CD4-positive, alpha-beta T cell treated with Interleukin-21 for 1 hour (primary cell): ENCODE results near the gene RHOA.

Experiments used
- DNase-seq: peaks from one replicate; pipeline ENCODE4 v3.0.0-alpha.2; 2020

Gene RHOA

DNA sequence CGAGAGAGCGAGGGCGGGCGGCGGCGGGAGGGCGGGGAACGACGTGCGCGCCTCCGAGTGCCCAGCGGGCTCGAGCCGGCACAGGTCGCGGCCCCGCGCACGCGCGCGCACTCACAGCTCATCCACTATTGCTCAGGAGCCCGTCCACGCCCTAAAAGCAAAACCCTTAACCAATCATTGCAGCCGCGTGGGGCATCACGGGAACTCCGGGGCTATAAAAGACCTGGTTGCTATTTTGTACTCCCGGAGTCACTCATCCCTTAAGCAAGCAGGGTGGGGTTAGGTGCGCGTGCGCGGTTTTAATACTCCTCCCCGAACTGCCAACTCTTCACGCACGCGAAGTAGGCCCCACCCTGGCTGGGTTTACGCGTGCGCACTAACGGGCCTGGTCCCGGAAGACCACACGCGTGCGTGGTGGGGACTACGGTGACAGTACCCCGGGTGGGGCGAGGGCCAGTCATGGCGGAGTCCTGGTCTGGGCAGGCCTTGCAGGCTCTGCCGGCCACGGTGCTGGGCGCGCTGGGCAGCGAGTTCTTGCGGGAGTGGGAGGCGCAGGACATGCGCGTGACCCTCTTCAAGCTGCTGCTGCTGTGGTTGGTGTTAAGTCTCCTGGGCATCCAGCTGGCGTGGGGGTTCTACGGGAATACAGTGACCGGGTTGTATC lies at the start of gene RHOA, which contains the start of gene TCTA:
Gene RHOA (minus strand): TSS at position 9 of the 664 bp plus-strand sequence. CDS start 36,387 bp downstream, outside the sequence.
Gene TCTA (plus strand): TSS at position 456 of the 664 bp plus-strand sequence. CDS start 4 bp downstream, at position 460.
- peak; percentile 100 for DNase-seq

DNA sequence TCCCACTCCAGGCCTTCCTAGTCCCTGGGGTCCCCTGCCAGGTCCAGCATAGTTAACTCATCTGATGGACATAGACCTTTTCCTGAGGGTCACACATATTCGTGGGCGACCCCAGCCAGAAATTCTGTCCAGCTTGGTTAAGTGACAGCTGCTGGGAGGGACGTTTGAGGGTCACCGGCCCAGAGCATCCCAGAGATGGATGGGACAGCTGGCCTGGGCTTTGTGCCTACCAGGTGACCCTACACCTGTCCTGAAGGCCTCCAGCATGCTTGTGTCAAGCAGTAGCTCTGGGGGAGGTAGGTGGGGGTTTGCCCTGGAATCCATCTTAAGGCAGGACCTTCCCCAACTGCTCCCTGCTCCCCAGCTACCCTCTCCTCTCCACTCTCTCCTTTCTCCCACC lies 49.2 kb upstream of the RHOA start:
- no peak for DNase-seq

- DNase-seq, result no peak
These were observed 48.6 kb upstream of the RHOA start for GRCh38 chr3:49460188-49460890.

- DNase-seq, result no peak
These were observed 44.7 kb upstream of the RHOA start for GRCh38 chr3:49456466-49456865.

DNA sequence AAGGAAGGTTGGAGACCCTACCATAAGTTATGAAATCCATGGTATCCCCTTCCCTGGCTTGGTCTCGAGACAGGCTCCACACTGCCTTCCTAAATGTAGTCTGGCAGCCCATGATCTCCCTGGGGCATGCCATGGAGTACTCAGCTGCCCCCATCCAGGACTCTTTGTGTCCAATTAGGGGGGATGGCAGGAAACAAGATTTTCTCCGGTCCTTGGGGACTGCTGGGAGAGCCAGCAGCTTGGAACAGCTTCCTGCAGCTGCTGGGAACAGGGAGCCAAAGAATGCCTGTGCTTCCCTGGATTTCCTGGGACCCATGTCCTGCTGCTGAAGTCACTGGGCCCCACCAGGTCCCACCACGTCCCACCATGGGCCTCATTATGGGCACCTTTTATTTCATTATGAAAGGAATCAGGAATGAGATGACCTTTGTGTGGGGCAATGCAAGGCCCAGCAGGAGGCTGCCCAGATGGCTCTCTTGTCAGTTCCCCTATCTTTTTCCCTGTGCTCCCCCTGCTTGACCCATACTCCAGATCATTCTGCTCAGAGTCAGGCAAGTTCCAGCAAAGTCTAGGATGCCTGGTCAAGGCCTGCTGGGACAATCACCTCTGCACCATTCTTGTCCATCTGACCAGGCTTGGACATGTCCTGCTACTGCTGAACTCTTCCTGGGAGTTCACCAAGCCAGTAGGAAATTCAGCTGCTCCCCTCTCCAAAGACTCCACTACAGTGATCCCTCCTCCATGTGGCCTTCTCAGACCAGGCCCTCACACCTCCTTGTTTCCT lies 43.3 kb upstream of the RHOA start:
- DNase-seq, result no peak

- DNase-seq, result no peak
These were observed 42.7 kb upstream of the RHOA start for GRCh38 chr3:49454458-49454857.

- DNase-seq, result no peak
These were observed 41.8 kb upstream of the RHOA start for GRCh38 chr3:49453621-49454020.

- no peak for DNase-seq
These were observed 33.6 kb upstream of the RHOA start for GRCh38 chr3:49445391-49445790.

DNA sequence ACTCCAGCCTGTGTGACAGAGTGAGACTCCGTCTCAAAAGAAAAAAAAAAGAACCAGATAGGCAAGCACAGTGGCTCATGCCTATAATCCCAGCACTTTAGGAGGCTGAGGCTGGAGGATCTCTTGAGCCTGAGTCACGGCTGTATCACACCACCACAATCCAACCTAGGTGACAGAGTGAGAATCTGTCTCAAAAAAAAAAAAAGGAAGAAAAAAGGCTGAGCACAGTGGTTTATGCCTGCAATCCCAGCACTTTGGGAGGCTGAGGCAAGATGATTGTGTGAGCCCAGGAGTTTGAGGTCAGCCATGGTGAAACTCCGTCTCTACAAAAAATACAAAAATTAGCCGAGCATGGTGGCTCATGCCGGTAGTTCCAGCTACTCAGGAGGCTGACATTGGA lies 23.0 kb upstream of the RHOA start:
- no peak for DNase-seq

GRCh38 chr3:49428752-49429080 lies 16.9 kb upstream of the RHOA start:
- no peak for DNase-seq

- no peak for DNase-seq
These were observed 15.8 kb upstream of the RHOA start for GRCh38 chr3:49427586-49427985.

GRCh38 chr3:49424816-49425215 lies 13.0 kb upstream of the RHOA start:
- DNase-seq, result no peak

DNA sequence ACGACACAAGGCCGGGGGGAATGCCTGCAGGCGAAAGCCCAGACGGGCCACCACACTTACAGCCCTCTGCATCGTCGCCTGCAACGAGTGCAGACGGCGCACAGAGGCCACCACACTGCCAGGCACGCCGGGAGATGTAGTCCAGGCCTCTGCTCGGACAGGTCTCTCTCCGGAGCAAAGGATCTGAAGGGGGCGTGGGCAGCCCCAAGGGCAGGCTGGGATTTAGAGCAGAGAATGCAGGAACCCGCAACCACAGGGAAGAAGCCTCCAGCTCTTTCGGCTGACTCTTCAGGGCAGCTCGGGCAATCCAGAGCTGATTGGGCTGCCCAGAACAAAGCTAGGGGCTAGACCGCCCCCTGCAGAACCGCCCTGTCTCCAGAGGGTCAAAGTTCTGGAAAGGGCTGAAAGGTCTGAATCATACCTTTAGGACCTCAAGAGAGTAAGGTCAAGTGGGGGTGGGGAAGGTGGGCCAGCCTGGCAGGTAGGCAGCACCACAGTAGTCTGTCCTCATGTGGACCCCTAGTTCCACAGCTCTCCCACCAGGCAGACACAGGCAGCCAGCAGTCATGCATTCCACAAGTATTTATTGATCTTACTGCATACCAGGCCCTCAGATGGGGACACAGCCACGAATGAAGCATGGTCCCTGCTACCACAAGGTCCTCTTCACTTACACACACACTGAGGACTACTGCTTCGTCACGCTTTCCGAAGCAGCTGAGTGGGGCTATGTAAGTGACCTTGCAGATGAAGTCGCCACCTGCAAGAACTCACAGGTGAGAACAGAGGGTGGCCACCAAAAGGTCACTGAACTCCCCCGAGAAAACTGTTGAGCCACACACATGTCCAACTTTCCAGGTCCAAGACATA lies 10.8 kb upstream of the RHOA start, which contains the start of gene AMT:
Gene AMT (minus strand): TSS at position 95 of the 870 bp plus-strand sequence. CDS start 23 bp downstream, at position 72.
- DNase-seq, result no peak

DNA sequence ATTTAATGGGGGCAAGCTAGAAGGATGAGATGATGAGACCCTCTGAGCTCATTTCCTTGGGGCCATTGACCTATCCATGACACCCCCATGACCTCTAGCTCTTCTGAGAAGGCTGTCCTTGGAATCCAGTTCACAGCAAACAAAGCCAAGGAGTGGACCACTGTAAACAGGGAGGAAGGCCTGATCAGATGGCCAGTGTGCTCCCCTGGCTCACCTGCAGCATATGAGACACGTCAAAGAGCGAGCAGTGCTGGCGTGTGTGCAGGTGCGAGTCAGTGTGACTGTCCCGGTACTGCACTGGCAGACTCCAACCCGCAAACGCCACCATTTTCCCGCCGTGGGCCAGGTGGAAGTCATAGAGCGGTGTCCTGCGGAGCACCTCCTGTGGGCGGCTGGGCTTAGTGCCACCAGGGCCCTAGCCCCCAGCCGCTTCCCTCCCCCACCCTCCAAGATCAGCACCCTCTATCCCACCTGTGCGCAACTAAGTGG lies 10.2 kb upstream of the RHOA start:
- DNase-seq, result no peak

DNA sequence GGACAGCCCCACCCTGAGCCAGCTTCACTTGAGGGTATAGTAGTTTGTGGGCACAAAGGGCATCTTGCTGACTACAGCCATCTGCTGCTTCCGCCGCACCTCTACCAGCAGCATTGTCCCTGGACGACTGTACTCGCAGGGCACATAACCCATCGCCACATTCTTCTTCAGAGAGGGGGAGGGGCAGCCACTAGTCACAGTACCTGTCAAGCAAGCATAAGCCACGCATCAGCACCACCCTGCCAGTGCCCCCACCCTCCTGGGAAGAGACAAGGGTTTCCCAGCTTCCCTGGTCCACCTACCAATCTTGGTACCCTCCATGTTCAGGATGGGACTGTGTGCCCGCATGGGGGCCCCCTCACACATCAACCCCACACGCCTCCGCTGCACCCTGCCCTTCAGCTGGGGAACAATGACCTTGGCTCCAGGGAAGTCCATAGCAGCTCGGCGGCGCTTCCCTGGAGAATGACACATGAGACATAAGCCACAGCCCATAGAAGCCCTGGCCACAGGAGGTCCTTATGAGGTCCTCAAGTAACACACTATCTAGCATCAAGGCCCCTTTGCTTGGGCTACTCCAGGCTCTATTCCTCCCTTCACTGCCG lies 5.8 kb upstream of the RHOA start:
- no peak for DNase-seq

DNA sequence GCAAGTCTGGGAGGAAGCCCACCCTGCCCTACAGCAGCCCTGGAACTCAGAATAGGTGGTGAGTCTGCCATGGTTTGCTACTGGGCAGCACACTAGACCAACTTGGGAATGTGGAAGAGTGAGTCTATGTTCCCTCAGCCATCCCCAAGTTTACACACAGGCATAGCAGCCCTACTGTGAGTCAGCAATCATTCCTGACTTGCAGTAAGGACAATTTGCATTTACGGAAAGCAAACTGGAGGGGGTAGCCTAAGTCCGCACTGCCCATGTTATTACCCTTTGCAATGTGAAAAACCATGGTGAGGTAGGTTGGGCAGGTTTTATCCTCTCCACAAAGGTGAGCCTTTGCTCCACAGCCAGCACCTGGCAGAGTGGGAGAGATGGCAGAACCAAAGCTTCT lies 5.1 kb upstream of the RHOA start:
- DNase-seq, result no peak

GRCh38 chr3:49415931-49416601 lies 4.3 kb upstream of the RHOA start:
- DNase-seq, result peak; percentile 88

- no peak for DNase-seq
These were observed 3.0 kb upstream of the RHOA start for GRCh38 chr3:49414753-49415152.

GRCh38 chr3:49413338-49413734 lies 1.6 kb upstream of the RHOA start:
- no peak for DNase-seq

DNA sequence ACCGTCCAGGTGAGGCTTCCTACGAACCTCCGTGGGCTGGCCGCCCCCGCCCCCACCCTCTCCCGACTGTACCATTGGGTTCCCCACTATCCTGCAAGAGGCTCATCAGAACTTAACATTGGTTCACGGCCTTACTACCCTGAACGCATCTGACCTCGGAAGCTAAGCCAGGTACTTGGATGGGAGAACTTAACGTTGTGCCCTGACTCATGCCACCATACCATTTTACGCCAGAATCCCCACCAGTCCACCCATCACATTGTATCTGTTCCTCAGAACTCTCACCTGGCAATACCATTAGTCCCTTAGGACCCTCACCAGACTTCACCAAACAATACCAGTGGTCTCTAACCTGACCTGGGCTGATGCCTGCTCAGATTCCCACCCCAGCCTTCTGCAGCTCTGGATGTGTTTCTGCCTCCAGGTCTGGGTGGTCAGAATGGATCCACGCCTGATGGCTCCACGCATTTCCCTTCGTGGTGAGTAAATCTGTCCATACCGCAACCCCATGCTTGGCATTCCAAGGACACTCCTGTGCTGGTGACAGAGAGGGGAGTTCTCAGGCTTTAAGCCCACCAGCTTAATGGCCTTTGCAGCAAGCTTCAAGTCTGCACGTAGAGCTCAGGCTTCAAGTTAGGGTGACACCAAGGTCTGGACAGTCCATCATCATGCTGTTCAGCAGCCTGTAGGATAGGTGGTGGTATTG lies 1.0 kb upstream of the RHOA start:
- no peak for DNase-seq

DNA sequence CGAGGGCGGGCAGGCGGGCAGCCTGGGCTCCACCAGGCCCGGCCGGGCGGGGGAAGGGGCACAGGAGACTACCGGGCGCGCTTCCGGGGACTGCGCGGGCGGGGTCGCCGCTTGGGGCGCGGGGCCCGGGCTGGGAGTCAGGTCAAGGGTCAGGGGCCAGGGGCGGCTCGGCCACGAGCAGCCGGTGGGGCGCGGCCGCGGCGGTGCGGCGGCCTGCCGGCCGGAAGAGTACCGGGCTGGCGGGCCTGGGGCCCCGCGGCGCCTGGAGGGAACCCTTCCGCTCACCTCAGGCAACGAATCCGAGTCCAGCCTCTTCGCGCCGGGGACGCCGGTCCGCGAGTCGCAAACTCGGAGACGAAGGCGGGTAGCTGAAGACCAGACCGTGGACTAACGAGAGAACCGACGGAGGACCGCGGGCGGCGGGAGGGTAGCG lies 225 bp downstream of the RHOA start:
- peak; percentile 70 for DNase-seq
